Activated naive CD8-positive, alpha-beta T cell treated with anti-CD3 and anti-CD28 coated beads for 36 hours (primary cell): ENCODE measurements around the gene TUBGCP6. TPM values are rescaled to one million over a fixed set of nuclear protein-coding genes. Genes with fewer than 3 reads are reported as not detected.

Experiments used
- DNase-seq: peaks from one replicate; pipeline ENCODE4 v3.0.0; 2021
- H3K27ac Mint-ChIP-seq: one replicate; pipeline ENCODE4 v1.8.0; 2022; ENCODE audit warnings: mild to moderate bottlenecking, moderate library complexity, mixed read lengths
- H3K27me3 Mint-ChIP-seq: one replicate; pipeline ENCODE4 v1.8.0; 2022; ENCODE audit warnings: mild to moderate bottlenecking, mixed read lengths
- H3K36me3 Mint-ChIP-seq: one replicate; pipeline ENCODE4 v1.8.0; 2021; ENCODE audit warnings: mild to moderate bottlenecking, mixed read lengths
- H3K4me1 Mint-ChIP-seq: one replicate; pipeline ENCODE4 v1.8.0; 2021; ENCODE audit warnings: mixed read lengths
- H3K4me3 Mint-ChIP-seq: one replicate; pipeline ENCODE4 v1.8.0; 2022; ENCODE audit warnings: mild to moderate bottlenecking, moderate library complexity, mixed read lengths
- H3K9me3 Mint-ChIP-seq: one replicate; pipeline ENCODE4 v1.8.0; 2022; ENCODE audit warnings: mixed read lengths
- total RNA-seq, 2 experiments: library from RNA; stranded (reverse); gene quantifications; one replicate each; pipeline ENCODE4 v1.2.3, GENCODE V29; 2021

Gene TUBGCP6, protein sequence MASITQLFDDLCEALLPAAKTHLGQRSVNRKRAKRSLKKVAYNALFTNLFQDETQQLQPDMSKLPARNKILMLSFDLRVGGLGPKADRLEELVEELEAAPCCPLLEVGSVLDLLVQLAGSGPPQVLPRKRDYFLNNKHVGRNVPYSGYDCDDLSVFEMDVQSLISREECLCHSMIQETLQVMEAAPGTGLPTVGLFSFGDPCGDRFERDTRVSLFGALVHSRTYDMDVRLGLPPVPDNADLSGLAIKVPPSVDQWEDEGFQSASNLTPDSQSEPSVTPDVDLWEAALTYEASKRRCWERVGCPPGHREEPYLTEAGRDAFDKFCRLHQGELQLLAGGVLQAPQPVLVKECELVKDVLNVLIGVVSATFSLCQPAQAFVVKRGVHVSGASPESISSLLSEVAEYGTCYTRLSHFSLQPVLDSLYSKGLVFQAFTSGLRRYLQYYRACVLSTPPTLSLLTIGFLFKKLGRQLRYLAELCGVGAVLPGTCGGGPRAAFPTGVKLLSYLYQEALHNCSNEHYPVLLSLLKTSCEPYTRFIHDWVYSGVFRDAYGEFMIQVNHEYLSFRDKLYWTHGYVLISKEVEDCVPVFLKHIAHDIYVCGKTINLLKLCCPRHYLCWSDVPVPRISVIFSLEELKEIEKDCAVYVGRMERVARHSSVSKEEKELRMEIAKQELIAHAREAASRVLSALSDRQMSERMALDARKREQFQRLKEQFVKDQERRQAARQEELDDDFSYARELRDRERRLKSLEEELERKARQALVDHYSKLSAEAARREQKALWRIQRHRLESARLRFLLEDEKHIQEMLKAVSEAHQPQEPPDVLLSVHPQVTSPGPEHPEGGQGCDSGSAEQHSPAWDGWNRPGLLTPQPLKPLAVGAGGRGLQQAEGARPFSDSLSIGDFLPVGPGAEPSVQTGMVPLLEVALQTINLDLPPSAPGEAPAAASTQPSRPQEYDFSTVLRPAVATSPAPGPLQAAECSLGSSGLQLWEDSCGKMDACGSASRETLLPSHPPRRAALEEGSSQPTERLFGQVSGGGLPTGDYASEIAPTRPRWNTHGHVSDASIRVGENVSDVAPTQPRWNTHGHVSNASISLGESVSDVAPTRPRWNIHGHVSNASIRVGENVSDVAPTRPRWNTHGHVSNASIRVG (N-terminal part only)
- 10 to 100 TPM; 38.7 to 41.7 TPM for total RNA-seq

DNA sequence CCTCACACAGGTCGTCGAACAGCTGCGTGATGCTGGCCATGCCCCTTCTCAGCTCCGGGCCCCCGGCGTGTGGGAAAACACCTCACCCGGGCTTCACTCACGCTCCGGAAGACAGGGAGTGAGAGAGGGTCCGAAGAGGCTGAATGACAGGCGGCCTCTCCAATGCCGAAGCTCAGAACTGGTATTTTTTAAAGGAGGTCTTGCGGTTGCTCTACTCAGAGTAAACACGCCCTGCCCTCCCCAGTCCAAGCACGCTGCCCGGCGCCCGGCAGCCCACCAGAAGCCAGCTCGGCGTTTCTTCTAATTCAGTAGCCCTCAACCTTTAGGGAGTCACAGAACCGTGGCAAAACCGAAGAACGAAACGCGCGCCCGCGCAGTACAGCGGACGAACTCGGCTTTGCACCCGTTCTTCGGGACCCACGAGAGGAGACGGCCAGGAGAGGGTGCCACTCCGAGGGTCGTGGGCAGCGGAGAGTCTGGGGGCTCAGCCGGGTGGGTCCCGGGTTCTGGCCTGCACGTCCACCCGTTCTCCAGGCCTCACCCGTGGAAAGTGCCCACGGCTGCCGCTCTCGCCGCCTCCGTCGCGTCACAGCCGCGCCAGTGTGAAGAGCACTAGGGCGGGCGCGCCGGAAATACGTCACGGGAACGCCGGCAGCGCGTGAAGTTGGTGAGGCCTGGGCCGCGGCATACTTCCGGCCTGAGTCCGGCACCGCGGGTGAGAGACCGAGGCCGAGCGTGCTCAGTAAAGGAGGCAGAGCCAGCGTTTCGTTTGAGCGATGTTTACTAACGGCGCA is at the start of gene TUBGCP6:
TSS of gene TUBGCP6 (minus strand) at position 604 of the 794 bp plus-strand sequence. CDS start at position 40, 564 bp downstream.
- Mint-ChIP-seq H3K4me1 (peaks cover 29% of the 10 kb centered on the region), H3K27me3 (no peaks in the 10 kb centered on the region), H3K36me3 (peaks cover 15% of the 10 kb centered on the region), H3K9me3 (no peaks in the 10 kb centered on the region), H3K27ac (peak within 1 kb of the TSS; percentile 97), H3K4me3 (peak within 1 kb of the TSS; percentile 99)
- peak; percentile 95 for DNase-seq

DNA sequence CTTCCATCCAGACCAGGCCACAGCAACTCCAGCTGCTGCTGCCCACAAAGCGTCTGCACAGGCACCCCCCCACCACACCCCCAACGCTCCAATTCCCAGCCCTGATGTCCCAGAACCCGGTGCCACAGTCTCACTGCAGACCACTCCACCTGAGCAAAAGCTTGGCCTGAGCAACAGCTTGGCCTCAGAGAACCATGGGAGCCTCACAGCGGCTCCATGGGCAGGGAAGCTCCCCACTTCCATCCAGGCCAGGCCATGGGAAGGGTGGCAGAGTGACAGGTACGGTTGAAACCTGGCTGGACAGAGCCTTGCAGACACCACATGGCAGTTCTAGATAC is 49.5 kb upstream of the TUBGCP6 start:
- DNase-seq = no peak
- Mint-ChIP-seq H3K27me3 (peaks cover 12% of the 10 kb centered on the region), H3K4me1 (peaks cover 15% of the 10 kb centered on the region), H3K4me3 (peak overlapping the region; percentile 64), H3K36me3 (no peaks in the 10 kb centered on the region), H3K9me3 (no peaks in the 10 kb centered on the region), H3K27ac (peak overlapping the region; percentile 58)

DNA sequence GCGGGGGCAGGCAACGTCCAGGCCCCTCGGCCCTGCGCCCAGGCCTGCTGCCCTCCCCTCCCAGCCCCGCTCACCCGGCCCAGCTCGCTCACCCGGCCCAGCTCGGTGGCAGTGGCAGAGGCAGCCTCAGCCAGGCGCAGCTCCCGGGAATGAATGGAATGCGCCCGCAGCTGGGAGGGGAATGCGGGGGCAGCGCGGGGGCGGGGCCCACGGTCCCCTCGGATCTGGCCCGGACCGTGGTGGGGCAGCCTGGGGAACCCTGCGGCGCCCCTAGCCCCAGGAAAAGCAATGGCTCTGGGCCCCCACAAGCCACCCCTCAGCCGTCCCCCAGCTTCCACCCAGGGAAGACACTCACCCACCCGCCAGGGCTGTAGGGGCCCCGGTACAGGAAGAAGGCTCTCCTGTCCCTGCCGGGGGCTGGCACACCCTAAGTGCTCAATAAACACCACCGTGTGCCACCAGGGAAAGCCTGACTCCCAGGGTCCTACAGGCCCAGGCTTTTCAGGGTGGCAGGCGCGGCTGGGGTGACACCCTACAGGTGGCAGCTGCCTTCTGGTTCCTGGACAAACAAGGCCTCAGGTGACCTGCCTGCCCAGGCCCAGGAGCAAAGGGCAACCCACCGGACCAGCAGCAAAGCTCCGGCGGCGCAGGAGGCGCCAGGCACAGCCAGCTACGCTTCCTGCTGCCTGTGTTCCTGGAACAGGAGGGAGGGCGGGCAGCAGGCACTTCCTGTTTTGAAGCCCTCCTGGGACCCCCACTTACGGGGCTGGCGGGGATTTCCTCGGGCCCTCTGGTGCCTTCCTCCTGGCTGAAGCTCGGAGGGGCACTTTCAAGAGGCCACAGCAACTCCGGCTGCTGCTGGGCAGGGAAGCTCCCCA is 48.9 kb upstream of the TUBGCP6 start:
- Mint-ChIP-seq H3K27me3 (peaks cover 9% of the 10 kb centered on the region), H3K4me1 (peaks cover 15% of the 10 kb centered on the region), H3K9me3 (no peaks in the 10 kb centered on the region), H3K4me3 (peak overlapping the region; percentile 64), H3K27ac (peak overlapping the region; percentile 58), H3K36me3 (no peaks in the 10 kb centered on the region)
- peak; percentile 41 for DNase-seq

DNA sequence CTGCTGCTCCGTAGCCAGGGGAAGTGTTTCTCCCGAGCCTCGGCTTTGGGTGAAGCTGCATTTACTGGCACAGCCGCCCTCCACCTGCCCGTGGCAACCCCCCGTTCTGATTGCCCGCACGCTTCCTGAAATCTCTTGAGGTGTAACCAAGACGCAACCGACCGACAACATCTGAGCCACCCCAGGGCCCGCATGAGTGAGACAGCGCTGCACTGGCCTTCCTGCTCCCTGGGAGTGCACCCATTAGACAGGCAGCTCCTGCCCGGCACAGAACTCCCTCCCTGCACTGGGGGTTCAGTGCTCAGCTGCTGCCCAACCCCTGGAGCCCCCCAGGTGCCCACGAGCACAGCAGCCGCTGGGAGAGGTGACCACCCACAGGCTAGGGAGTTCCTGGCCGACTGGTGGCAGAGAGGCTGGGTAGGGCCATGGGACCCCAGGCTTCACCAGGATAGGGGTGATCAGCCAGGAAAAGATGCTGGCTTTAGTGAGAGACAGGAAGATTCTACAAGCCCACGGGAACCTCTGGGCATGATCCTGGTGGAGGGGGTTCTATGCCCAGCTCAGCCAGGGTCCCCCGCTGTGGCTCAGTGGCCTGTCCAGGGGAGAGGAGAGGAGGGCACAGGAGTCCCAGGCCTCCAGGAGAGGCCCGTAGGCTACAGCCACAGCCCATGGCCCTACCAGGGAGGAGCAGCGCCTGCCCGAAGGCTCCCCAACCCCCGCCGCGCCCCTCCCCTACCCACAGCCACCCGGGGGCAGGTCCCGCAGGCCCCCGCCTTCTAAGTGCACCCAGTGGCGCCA is 48.0 kb upstream of the TUBGCP6 start:
- Mint-ChIP-seq H3K4me3 (peak overlapping the region; percentile 80), H3K36me3 (no peaks in the 10 kb centered on the region), H3K9me3 (no peaks in the 10 kb centered on the region), H3K4me1 (peaks cover 15% of the 10 kb centered on the region), H3K27me3 (peaks cover 6% of the 10 kb centered on the region), H3K27ac (peak overlapping the region; percentile 68)
- DNase-seq = peak; percentile 32

DNA sequence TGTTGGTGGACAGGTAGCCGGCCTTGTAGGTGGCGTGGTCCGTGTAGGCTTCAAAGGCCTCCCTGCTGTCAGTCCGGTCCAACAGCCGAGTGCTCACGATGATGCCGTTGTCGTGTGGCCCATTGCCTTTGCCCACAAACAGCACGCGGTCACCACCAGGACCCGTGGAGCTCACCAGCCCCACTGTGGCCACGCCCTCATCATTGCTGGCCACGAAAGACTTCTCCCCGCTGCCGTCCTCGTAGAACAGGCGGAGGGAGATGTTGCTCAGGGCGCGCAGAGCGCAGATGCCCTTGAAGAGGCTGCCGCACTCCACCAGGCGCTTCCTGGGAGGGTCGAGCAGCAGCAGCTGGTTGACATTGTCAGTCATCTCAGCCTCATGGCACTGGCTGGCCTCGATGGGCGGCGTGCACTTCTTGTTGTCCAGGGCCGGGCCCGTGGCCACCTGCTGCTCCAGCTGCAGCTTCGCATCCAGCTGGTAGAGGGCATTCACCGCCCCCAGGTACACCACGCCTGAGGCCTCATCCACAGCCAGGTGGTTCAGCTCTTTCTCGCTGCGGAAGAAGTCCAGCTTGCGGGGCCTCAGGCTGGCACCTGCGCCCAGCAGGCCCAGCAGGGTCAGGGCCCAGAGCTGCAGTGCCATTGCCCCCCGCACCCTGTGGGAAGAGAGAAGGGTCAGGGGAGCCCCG is 45.3 kb upstream of the TUBGCP6 start:
- H3K9me3 Mint-ChIP-seq = no peaks in the 10 kb centered on the region
- peaks cover 6% of the 10 kb centered on the region for H3K27me3 Mint-ChIP-seq
- H3K27ac Mint-ChIP-seq = no peak overlapping the region
- H3K4me3 Mint-ChIP-seq = no peak overlapping the region
- no peaks in the 10 kb centered on the region for H3K36me3 Mint-ChIP-seq
- DNase-seq = no peak
- H3K4me1 Mint-ChIP-seq = peaks cover 15% of the 10 kb centered on the region

DNA sequence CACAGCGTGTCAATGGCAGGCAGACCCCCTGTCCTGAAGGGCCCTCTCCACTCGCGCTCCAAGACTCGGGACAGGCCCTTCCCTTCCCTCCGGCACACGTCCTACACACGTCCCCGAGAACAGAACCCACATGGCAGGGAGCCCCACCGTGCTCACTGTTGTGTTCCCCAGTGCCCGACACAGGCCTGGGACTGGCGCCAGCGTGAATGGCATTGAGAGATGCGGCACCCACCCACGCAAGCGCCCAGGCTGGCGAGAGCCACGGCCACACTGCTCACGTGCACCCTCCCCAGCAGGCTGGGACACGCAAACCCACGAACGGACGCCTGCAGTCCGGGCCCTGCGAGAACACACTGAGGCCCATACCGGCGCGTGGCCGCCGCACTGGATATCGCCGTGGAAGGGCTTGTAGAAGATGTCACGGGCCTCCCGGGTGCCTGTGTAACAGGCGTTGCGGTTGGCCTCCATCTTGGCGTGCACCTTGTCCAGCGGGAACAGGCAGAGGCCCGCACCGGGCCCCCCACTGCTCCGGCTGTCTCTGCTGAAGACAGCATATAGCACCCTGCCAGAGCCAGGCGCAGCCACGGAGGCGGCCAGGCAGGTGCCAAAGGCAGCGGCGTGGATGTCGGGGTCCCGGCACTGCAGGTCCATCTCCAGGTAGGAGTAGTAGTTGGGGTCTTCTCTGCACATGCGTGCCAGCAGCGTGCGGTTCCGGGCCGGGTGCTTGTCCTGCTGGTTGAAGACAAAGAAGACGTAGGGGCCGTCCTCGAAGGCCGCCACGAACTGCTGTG is 44.5 kb upstream of the TUBGCP6 start:
- Mint-ChIP-seq H3K27me3 (peaks cover 6% of the 10 kb centered on the region), H3K27ac (no peak overlapping the region), H3K9me3 (no peaks in the 10 kb centered on the region), H3K36me3 (no peaks in the 10 kb centered on the region), H3K4me3 (no peak overlapping the region), H3K4me1 (peaks cover 15% of the 10 kb centered on the region)
- DNase-seq = no peak

DNA sequence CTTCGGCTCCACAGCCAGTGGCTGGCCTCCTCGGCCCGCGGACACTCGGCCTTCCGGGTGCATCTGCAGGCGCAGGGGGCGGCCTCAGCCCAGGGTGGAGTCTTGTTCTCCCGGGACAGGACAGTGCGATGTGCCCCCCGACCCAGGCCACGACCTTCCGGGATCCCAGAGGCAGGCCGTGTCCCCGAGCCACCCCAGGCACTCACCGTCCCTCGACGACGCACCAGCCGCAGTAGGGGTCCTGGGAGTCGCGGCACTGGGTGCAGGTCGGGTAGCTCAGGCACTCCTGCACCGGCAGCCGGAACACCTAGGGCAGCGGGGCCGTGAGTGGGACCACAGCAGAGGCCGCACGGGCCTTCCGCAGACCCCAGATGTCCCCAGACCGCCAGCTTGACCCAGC is 42.9 kb upstream of the TUBGCP6 start:
- Mint-ChIP-seq H3K4me3 (no peak overlapping the region), H3K36me3 (no peaks in the 10 kb centered on the region), H3K9me3 (no peaks in the 10 kb centered on the region), H3K27ac (no peak overlapping the region), H3K27me3 (peaks cover 6% of the 10 kb centered on the region), H3K4me1 (peaks cover 8% of the 10 kb centered on the region)
- no peak for DNase-seq

DNA sequence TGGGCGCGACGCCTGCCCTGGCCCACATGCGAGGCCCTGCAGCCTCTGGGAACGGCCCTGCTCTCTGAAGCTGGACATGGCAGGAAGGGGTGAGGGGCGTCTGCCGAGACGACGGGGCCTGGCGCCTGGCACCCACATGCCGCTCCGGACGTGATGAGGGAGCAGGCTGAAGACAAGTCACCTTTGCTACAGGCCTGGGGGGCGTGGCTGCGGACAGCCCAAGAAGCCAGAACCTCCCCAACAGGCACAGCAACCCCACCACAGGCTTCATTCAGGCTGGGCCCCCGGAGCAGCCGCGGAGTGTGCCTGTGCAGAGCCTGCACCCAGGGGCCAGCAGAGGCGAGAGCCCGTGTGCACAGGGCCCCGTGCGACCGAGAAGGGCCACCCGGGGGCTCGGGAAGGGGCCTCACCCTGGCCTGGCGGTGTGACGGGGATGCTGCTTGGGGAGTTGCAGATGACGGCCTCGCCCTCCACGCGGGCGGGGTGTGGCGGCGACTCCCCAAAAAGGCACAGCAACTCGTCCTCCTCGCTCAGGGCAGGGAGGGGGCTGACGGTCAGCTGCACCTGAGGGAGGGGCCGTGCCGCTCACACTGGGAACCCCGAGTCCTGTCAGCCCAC is 42.0 kb upstream of the TUBGCP6 start:
- Mint-ChIP-seq H3K27ac (no peak overlapping the region), H3K36me3 (no peaks in the 10 kb centered on the region), H3K4me1 (peaks cover under 1% of the 10 kb centered on the region), H3K27me3 (peaks cover 3% of the 10 kb centered on the region), H3K9me3 (no peaks in the 10 kb centered on the region), H3K4me3 (no peak overlapping the region)
- no peak for DNase-seq

DNA sequence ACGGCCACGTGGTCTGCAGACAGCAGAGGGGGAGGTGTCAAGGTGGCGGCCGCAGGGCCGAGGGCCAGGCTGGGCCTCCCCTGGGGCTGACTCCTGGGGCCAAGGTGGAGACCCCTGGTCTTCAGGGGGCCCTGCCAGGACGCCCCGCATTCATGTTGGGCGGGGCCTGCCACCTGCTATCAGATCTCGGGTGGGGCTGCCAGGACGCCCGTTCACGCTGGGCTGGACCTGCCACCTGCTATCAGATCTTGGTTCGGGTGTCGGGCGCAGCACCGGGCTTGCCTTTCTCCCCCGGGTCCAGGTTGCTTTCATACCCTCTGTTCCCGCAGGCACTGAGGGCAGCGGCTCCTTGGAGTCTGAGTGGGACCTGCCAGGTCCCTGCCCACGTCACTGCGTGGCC is 41.5 kb upstream of the TUBGCP6 start:
- no peaks in the 10 kb centered on the region for H3K4me1 Mint-ChIP-seq
- H3K4me3 Mint-ChIP-seq = no peak overlapping the region
- H3K9me3 Mint-ChIP-seq = no peaks in the 10 kb centered on the region
- H3K27ac Mint-ChIP-seq = no peak overlapping the region
- no peak for DNase-seq
- H3K27me3 Mint-ChIP-seq = no peaks in the 10 kb centered on the region
- no peaks in the 10 kb centered on the region for H3K36me3 Mint-ChIP-seq

DNA sequence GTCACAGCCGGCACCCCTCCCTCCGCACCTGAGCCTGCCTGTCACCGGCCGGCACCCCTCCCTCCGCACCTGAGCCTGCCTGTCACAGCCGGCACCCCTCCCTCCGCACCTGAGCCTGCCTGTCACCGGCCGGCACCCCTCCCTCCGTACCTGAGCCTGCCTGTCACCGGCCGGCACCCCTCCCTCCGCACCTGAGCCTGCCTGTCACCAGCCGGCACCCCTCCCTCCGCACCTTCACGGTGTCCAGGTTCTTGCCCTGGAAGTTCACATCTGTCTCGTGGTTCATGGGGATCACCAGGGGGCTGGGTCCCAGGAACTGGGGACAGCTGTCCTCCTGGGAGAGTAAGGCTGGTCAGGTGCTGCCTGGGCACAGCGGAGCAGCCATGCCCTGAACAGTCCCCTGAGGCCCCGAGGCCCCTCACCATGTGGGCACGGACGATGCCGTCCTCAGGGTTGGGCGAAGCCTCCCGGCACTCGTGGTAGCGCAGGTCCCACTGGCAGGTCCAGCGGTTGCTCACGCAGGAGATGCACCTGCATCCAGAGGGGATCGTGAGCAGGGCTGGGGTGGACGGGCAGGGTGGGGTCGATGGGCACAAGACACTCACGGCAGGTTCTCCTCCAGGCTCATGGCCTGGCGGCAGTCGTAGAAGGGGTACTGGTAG is 40.9 kb upstream of the TUBGCP6 start:
- DNase-seq = no peak
- no peak overlapping the region for H3K27ac Mint-ChIP-seq
- no peak overlapping the region for H3K4me3 Mint-ChIP-seq
- H3K36me3 Mint-ChIP-seq = no peaks in the 10 kb centered on the region
- no peaks in the 10 kb centered on the region for H3K4me1 Mint-ChIP-seq
- H3K27me3 Mint-ChIP-seq = no peaks in the 10 kb centered on the region
- no peaks in the 10 kb centered on the region for H3K9me3 Mint-ChIP-seq

DNA sequence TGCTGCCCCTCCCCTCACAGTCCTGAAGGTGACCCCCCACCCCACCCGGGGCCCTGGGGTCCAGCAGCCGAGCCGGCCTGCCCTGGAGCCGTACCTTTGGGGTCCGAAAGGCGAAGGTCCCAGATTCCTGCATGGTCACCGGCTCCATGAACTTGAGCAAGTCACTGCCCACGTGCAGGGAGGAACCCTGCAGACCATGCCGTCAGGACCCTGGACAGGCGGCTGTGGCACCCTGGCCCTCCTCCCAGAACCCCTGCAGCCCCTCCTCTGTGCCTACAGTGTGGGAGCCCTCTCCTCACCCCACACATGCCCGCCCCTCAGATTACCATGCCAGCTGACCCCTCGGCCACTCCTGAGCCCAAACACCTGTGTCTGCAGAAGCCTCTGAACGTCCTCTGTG is 39.7 kb upstream of the TUBGCP6 start:
- Mint-ChIP-seq H3K27ac (no peak overlapping the region), H3K9me3 (no peaks in the 10 kb centered on the region), H3K4me1 (no peaks in the 10 kb centered on the region), H3K27me3 (no peaks in the 10 kb centered on the region), H3K36me3 (peaks cover 1% of the 10 kb centered on the region), H3K4me3 (no peak overlapping the region)
- no peak for DNase-seq
